CD4-positive, alpha-beta memory T cell (primary cell): ENCODE data around the gene KCNQ2. TPM values are rescaled to one million over a fixed set of nuclear protein-coding genes. Genes with fewer than 3 reads are reported as not detected.

ENCODE experiments used
- CTCF ChIA-PET: fragments of 350-600 bp; sonication (Branson Sonifier 250); formaldehyde crosslinking; loops from one replicate; lab custom pipeline; 2021; ENCODE audit warnings: inconsistent platforms; ENCODE audit not compliant: partially characterized antibody; lab: Charles Lee
- POLR2A ChIA-PET: fragments of 350-600 bp; sonication (Branson Sonifier 250); formaldehyde crosslinking; loops from one replicate; lab custom pipeline; 2021; ENCODE audit not compliant: partially characterized antibody; lab: Charles Lee
- DNase-seq, 5 donors: peaks; one replicate each; pipeline versions ENCODE4 v3.0.0 to v3.0.0-alpha.2; 2020 to 2022; ENCODE audit warnings: mixed read lengths in 1 of 5
- H3K27ac ChIP-seq: one replicate; pipeline ENCODE4 v1.7.0; 2013; ENCODE audit warnings: low read depth, low read length
- H3K27me3 ChIP-seq: 2 replicates; pipeline ENCODE4 v1.7.0; 2013; ENCODE audit warnings: mild to moderate bottlenecking, low read length, moderate library complexity; ENCODE audit not compliant: insufficient read depth
- H3K36me3 ChIP-seq: 2 replicates; pipeline ENCODE4 v1.7.0; 2013; ENCODE audit warnings: mild to moderate bottlenecking, low read length, moderate library complexity; ENCODE audit not compliant: insufficient read depth
- H3K4me1 ChIP-seq: 2 replicates; pipeline ENCODE4 v1.7.0; 2013; ENCODE audit warnings: mild to moderate bottlenecking, low read length, moderate library complexity; ENCODE audit not compliant: insufficient read depth
- H3K4me3 ChIP-seq, 2 donors: one replicate each; pipeline ENCODE4 v1.7.0; 2013; ENCODE audit warnings: low read length in 2 of 2, mild to moderate bottlenecking in 1 of 2
- H3K9me3 ChIP-seq, 2 donors: one replicate each; pipeline ENCODE4 v1.7.0; 2013; ENCODE audit warnings: low read length in 2 of 2, control low read depth in 1 of 2; ENCODE audit not compliant: control insufficient read depth in 1 of 2
- H3K27ac Mint-ChIP-seq, 7 donors: one replicate each; pipeline ENCODE4 v1.8.0; 2020 to 2021; ENCODE audit warnings: mixed read lengths in 7 of 7, mild to moderate bottlenecking in 6 of 7, inconsistent platforms in 3 of 7, moderate library complexity in 3 of 7
- H3K27me3 Mint-ChIP-seq, 2 donors: one replicate each; pipeline ENCODE4 v1.8.0; 2020 to 2021; ENCODE audit warnings: mixed read lengths in 2 of 2
- H3K36me3 Mint-ChIP-seq, 2 donors: one replicate each; pipeline ENCODE4 v1.8.0; 2020 to 2021; ENCODE audit warnings: mixed read lengths in 2 of 2, inconsistent platforms in 1 of 2, mild to moderate bottlenecking in 1 of 2
- H3K4me1 Mint-ChIP-seq, 4 donors: one replicate each; pipeline ENCODE4 v1.8.0; 2020 to 2021; ENCODE audit warnings: mixed read lengths in 4 of 4, mild to moderate bottlenecking in 1 of 4
- H3K4me3 Mint-ChIP-seq, 8 donors: one replicate each; pipeline ENCODE4 v1.8.0; 2020 to 2021; ENCODE audit warnings: mixed read lengths in 8 of 8, mild to moderate bottlenecking in 7 of 8, moderate library complexity in 6 of 8, inconsistent platforms in 3 of 8
- H3K9me3 Mint-ChIP-seq, 8 donors: one replicate each; pipeline ENCODE4 v1.8.0; 2020 to 2021; ENCODE audit warnings: mixed read lengths in 8 of 8, mild to moderate bottlenecking in 5 of 8, inconsistent platforms in 3 of 8, moderate library complexity in 1 of 8
- intact Hi-C: fragments of 100-400 bp; cut with micrococcal nuclease; formaldehyde crosslinking; loops from one replicate; pipeline ENCODE4 v1.15.1; 2023
- polyA plus RNA-seq, 2 donors: library from polyadenylated mRNA; unstranded; fragments of 300-500 nt; fragmentation: Illumina TruSeq; gene quantifications; one replicate each; pipeline ENCODE4 v1.2.3, GENCODE V29; 2021
- total RNA-seq, 2 experiments: library from RNA; stranded (reverse); gene quantifications; one replicate each; pipeline ENCODE4 v1.2.3, GENCODE V29; 2021

The KCNQ2 gene
- total and polyA plus RNA-seq, 4 experiments from 2014 or later: not detected

- H3K4me3 ChIP-seq: no peak overlapping the region
- Mint-ChIP-seq H3K4me1 (no peaks in the 10 kb centered on the region), H3K9me3 (no peaks in the 10 kb centered on the region), H3K4me3 (no peak overlapping the region), H3K27ac (no peak overlapping the region), H3K27me3 (peaks cover 14 to 17% of the 10 kb centered on the region in 2 donors), H3K36me3 (no peaks in the 10 kb centered on the region)
- H3K36me3 ChIP-seq: no peaks in the 10 kb centered on the region
- H3K27ac ChIP-seq: no peak overlapping the region
- DNase-seq: no peak
- intact Hi-C loops: no loop called here
- ChIA-PET CTCF (interaction anchor here (2.5 kb wide), 1 partner anchor 155 kb away, joined by 14 read pairs; no protein-coding TSS in a partner anchor), POLR2A (no interaction called here)
- H3K9me3 ChIP-seq: no peaks in the 10 kb centered on the region
- H3K27me3 ChIP-seq: no peaks in the 10 kb centered on the region
- H3K4me1 ChIP-seq: no peaks in the 10 kb centered on the region
Measured at GRCh38 chr20:63378626-63379025, 93.8 kb downstream of the KCNQ2 start.

GRCh38 chr20:63377951-63378381, 94.5 kb downstream of the KCNQ2 start:
- H3K4me3 Mint-ChIP-seq: no peak overlapping the region
- H3K36me3 ChIP-seq: no peaks in the 10 kb centered on the region
- ChIA-PET CTCF (interaction anchor here (2.5 kb wide), 1 partner anchor 155 kb away, joined by 14 read pairs; no protein-coding TSS in a partner anchor), POLR2A (no interaction called here)
- no peak overlapping the region for H3K27ac ChIP-seq
- no peaks in the 10 kb centered on the region for H3K9me3 Mint-ChIP-seq
- peaks cover 13 to 17% of the 10 kb centered on the region in 2 donors for H3K27me3 Mint-ChIP-seq
- H3K4me1 Mint-ChIP-seq: no peaks in the 10 kb centered on the region
- intact Hi-C loops: no loop called here
- no peak for DNase-seq
- H3K4me3 ChIP-seq: no peak overlapping the region
- no peaks in the 10 kb centered on the region for H3K4me1 ChIP-seq
- H3K9me3 ChIP-seq: no peaks in the 10 kb centered on the region
- no peaks in the 10 kb centered on the region for H3K27me3 ChIP-seq
- no peaks in the 10 kb centered on the region for H3K36me3 Mint-ChIP-seq
- H3K27ac Mint-ChIP-seq: no peak overlapping the region

- H3K27me3 Mint-ChIP-seq: peaks cover 13 to 19% of the 10 kb centered on the region in 2 donors
- H3K27me3 ChIP-seq: no peaks in the 10 kb centered on the region
Measured at GRCh38 chr20:63377256-63377941, 95.1 kb downstream of the KCNQ2 start.

GRCh38 chr20:63376283-63377250, 95.9 kb downstream of the KCNQ2 start:
- H3K36me3 Mint-ChIP-seq: no peaks in the 10 kb centered on the region
- peaks cover 13 to 19% of the 10 kb centered on the region in 2 donors for H3K27me3 Mint-ChIP-seq
- no peaks in the 10 kb centered on the region for H3K27me3 ChIP-seq
- intact Hi-C loops: no loop called here
- CTCF ChIA-PET: interaction anchor here (2.5 kb wide), 1 partner anchor 153 kb away, joined by 14 read pairs; no protein-coding TSS in a partner anchor
- H3K4me3 ChIP-seq: no peak overlapping the region
- H3K4me1 Mint-ChIP-seq: no peaks in the 10 kb centered on the region
- H3K9me3 ChIP-seq: no peaks in the 10 kb centered on the region
- no peak overlapping the region for H3K4me3 Mint-ChIP-seq
- no peak overlapping the region for H3K27ac ChIP-seq
- H3K36me3 ChIP-seq: no peaks in the 10 kb centered on the region
- no peaks in the 10 kb centered on the region for H3K9me3 Mint-ChIP-seq
- no peaks in the 10 kb centered on the region for H3K4me1 ChIP-seq
- DNase-seq: no peak
- no peak overlapping the region for H3K27ac Mint-ChIP-seq
- POLR2A ChIA-PET: no interaction called here

More at GRCh38 chr20:63377256-63377941, 95.1 kb downstream of the KCNQ2 start:
- H3K4me3 Mint-ChIP-seq: peak overlapping the region in 1 of 8 donors; percentile 2
- ChIA-PET POLR2A (no interaction called here), CTCF (interaction anchor here (2.5 kb wide), 1 partner anchor 154 kb away, joined by 14 read pairs; no protein-coding TSS in a partner anchor)
- H3K27ac Mint-ChIP-seq: no peak overlapping the region
- DNase-seq: no peak
- Histone ChIP-seq H3K4me1 (no peaks in the 10 kb centered on the region), H3K4me3 (no peak overlapping the region), H3K36me3 (no peaks in the 10 kb centered on the region), H3K27ac (no peak overlapping the region), H3K9me3 (no peaks in the 10 kb centered on the region)
- H3K4me1 Mint-ChIP-seq: no peaks in the 10 kb centered on the region
- intact Hi-C loops: no loop called here
- no peaks in the 10 kb centered on the region for H3K9me3 Mint-ChIP-seq
- H3K36me3 Mint-ChIP-seq: no peaks in the 10 kb centered on the region

GRCh38 chr20:63375438-63375837, 97.0 kb downstream of the KCNQ2 start:
- Histone ChIP-seq H3K4me1 (no peaks in the 10 kb centered on the region), H3K9me3 (no peaks in the 10 kb centered on the region), H3K27ac (no peak overlapping the region), H3K27me3 (no peaks in the 10 kb centered on the region), H3K4me3 (no peak overlapping the region), H3K36me3 (no peaks in the 10 kb centered on the region)
- H3K9me3 Mint-ChIP-seq: no peaks in the 10 kb centered on the region
- no peaks in the 10 kb centered on the region for H3K4me1 Mint-ChIP-seq
- H3K36me3 Mint-ChIP-seq: no peaks in the 10 kb centered on the region
- H3K4me3 Mint-ChIP-seq: no peak overlapping the region
- peaks cover 11 to 21% of the 10 kb centered on the region in 2 donors for H3K27me3 Mint-ChIP-seq
- ChIA-PET CTCF (no interaction called here), POLR2A (no interaction called here)
- H3K27ac Mint-ChIP-seq: no peak overlapping the region
- no peak for DNase-seq
- intact Hi-C loops: no loop called here

- H3K27me3 ChIP-seq: no peaks in the 10 kb centered on the region
- Mint-ChIP-seq H3K4me3 (no peak overlapping the region), H3K36me3 (no peaks in the 10 kb centered on the region), H3K27ac (no peak overlapping the region), H3K27me3 (peaks cover 11 to 20% of the 10 kb centered on the region in 2 donors), H3K9me3 (no peaks in the 10 kb centered on the region), H3K4me1 (no peaks in the 10 kb centered on the region)
- H3K36me3 ChIP-seq: no peaks in the 10 kb centered on the region
- no peak for DNase-seq
- H3K4me1 ChIP-seq: no peaks in the 10 kb centered on the region
- H3K9me3 ChIP-seq: no peaks in the 10 kb centered on the region
- intact Hi-C loops: no loop called here
- ChIA-PET CTCF (no interaction called here), POLR2A (no interaction called here)
- H3K4me3 ChIP-seq: no peak overlapping the region
- H3K27ac ChIP-seq: no peak overlapping the region
Measured at GRCh38 chr20:63374504-63374903, 98.0 kb downstream of the KCNQ2 start.

- Histone ChIP-seq H3K4me1 (no peaks in the 10 kb centered on the region), H3K27me3 (no peaks in the 10 kb centered on the region), H3K36me3 (no peaks in the 10 kb centered on the region), H3K4me3 (no peak overlapping the region), H3K27ac (no peak overlapping the region), H3K9me3 (no peaks in the 10 kb centered on the region)
- H3K4me1 Mint-ChIP-seq: no peaks in the 10 kb centered on the region
- ChIA-PET CTCF (no interaction called here), POLR2A (no interaction called here)
- intact Hi-C loops: no loop called here
- no peaks in the 10 kb centered on the region for H3K36me3 Mint-ChIP-seq
- no peak overlapping the region for H3K27ac Mint-ChIP-seq
- DNase-seq: no peak
- H3K9me3 Mint-ChIP-seq: no peaks in the 10 kb centered on the region
- no peak overlapping the region for H3K4me3 Mint-ChIP-seq
- H3K27me3 Mint-ChIP-seq: peaks cover 9 to 20% of the 10 kb centered on the region in 2 donors
Measured at GRCh38 chr20:63373996-63374395, 98.5 kb downstream of the KCNQ2 start.
